GM21526 (cell line): ENCODE data around the gene TMEM131L.
"Not testable (repeated sequence)": the region's sequence is repeated elsewhere in the genome, so short reads cannot be mapped to it uniquely, and the experiment has no call there.

Source experiments
- ATAC-seq: cut with Tn5 transposase; IDR thresholded peaks from one replicate; pipeline ENCODE4 v1.9.1; 2021; ENCODE audit warnings: moderate library complexity; ENCODE audit not compliant: unreplicated experiment, low FRiP score

The TMEM131L gene

GRCh38 chr4:153602758-153603157, 136.6 kb downstream of the TMEM131L start:
- ATAC-seq = no peak

GRCh38 chr4:153603258-153603657, 137.1 kb downstream of the TMEM131L start:
- ATAC-seq = no peak

GRCh38 chr4:153603835-153604234, 137.7 kb downstream of the TMEM131L start:
- ATAC-seq = no peak

DNA sequence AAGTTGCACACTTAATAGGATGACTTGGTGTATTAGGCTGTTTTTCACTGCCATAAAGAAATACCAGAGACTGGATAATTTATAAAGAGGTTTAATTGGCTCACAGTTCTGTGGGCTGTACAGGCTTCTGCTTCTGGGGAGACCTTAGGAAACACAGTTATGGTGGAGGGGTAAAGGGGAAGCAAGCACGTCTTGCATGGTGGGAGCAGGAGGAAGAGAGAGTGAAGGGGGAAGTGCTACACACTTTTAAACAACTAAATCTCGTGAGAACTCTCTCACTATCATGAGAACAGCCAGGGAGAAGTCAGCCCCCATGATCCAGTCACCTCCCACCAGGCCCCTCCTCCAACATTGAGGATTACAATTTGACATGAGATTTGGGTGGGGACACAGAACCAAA, 142.9 kb downstream of the TMEM131L start:
- ATAC-seq = not testable (repeated sequence)

GRCh38 chr4:153610623-153611376, 144.6 kb downstream of the TMEM131L start:
- no peak for ATAC-seq

GRCh38 chr4:153611679-153612078, 145.5 kb downstream of the TMEM131L start:
- no peak for ATAC-seq

- ATAC-seq = no peak
These were observed 146.7 kb downstream of the TMEM131L start for GRCh38 chr4:153612878-153613277.

- ATAC-seq = no peak
These were observed 149.9 kb downstream of the TMEM131L start for GRCh38 chr4:153616006-153616555.

GRCh38 chr4:153618833-153619232, 152.7 kb downstream of the TMEM131L start:
- ATAC-seq = no peak

- no peak for ATAC-seq
These were observed 153.7 kb downstream of the TMEM131L start for GRCh38 chr4:153619811-153620210.

DNA sequence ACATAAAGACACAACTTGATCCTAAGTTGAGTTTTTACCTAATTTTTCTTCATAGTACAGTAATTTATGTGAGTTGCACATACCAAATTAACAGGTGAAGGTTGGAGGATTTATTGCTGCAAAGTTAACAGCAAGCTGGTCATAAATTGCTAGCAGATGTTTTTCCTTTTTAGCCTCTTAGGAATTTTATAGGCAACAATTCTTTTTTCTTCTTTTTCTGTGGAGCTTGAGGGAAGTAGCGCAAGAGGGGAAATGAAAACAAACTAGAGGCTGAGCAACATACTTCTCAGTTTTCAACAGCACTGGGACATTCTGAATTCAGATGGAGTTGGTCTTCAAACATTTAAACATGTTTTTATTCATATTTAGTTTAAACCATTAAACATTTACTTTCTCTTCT, 154.2 kb downstream of the TMEM131L start:
- no peak for ATAC-seq

DNA sequence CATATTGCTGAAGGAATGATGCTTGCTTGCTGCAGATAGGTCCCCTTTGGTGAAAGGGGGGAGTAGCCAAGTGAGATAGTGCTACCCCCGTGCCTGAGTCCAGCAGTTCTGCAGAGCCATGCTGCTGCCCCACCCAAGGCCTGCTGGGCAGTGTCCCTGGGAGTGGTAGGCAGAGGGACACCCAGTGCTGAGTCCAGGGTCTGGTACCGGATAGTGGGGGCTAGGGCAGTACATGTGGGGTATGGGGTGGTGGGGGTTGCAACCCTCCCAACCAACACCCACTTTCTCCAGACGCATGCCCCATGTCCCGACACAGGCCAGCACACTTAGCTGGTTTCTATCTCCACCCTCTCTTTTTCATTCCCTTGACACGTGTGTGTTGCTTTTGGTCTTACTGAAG, 155.9 kb downstream of the TMEM131L start:
- ATAC-seq = no peak

DNA sequence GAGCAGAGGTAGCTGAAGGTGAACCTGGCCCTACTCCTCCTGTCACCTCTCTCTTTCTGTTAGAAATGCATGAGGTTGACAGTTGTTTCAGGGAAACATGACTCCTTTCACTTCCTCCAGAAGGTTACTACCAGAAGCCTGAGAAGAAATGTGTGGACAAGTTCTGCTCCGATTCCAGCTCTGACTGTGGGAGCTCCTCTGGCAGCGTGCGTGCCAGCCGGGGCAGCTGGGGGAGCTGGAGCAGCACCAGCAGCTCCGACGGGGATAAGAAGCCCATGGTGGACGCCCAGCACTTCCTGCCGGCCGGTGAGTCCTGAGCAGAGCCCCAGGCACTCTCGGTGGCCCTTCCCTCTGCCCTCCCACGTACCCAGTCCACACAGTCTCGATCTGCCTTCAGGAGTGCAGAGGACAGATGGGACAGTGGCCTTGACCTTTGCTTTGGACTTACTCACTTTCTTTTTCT, 156.6 kb downstream of the TMEM131L start:
- no peak for ATAC-seq

DNA sequence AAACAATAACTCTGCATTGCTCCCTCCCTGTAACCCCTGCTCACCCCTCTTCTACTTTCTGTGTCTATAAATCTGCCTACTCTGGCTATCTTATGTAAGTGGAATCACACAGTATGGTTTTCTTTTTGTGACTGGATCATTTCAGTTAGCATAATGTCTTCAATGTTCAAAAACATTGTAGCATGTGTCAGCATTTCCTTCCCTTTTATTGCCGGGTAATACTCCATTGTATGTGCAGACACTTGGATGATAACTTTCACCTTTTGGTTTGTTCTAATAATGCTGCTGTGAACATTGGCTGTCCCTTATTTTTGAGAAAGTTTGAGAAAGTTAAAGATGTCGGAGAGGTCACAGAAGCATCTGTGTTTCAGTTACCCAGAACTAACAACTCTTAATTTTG, 157.3 kb downstream of the TMEM131L start:
- no peak for ATAC-seq

DNA sequence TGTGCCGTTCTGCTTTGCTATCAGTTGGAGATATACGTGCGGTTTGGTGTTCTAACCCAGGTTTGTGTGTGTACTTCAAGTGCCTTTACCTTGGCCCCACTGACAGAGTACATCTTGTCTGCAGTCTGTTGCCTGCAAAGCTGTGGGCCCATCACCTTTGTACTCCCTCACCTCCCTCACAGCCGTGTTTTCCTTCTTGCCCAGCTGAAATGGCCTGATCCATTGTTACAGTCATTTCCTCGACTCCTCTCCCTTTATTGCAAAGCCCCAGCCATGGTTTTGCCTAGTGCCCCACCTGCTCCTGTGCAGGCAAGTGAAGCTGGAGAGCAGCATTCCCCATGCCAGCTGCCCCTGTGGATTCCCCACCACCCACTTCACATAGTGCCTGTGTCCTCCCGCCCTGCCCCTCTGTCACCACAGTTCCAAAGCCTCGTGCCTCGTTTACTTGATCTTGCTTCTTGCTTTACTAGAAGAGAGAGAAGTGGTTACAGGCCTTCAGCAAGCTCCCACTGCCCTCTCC, 162.7 kb downstream of the TMEM131L start:
- ATAC-seq = no peak

DNA sequence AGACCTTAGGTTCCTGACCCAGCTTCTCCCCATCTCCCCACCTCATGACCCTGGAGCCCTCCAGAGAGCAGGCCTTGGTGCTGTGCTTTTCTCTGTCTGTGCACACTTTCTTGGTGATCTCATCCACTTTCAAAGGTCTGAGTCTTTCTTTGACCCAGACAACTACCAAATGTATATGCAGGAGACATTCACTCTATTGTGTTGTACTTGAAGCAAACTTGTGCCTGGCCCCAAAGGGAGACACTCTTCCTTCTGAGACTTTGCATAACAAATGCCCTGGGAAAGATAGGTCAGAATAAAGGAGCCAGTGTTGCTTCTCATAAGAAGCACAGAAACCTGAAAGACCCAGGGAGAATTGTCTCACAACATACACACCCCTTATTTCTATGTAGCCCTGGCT, 163.6 kb downstream of the TMEM131L start:
- no peak for ATAC-seq

- no peak for ATAC-seq
These were observed 168.7 kb downstream of the TMEM131L start for GRCh38 chr4:153634738-153635353.

DNA sequence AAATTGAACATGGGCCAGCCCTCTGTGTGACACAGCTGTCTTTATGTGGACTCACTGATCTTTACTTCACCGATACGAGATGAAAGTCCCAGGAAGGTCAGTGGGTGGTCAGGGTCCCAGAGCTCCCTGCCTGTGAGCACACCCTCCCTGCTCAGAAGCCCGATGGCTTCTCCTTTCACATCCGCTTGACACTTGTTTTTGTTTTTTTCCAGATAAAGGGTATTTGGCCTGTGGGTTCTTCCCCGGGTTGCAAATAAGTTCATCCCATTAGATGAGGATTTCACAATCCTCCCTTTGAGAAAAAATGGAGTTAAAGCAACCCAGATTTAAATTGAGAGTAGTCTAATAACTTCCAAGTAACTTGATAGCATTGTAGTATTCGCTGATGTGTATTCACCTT, 169.7 kb downstream of the TMEM131L start:
- no peak for ATAC-seq

- no peak for ATAC-seq
These were observed 171.0 kb downstream of the TMEM131L start for GRCh38 chr4:153637201-153637600.

DNA sequence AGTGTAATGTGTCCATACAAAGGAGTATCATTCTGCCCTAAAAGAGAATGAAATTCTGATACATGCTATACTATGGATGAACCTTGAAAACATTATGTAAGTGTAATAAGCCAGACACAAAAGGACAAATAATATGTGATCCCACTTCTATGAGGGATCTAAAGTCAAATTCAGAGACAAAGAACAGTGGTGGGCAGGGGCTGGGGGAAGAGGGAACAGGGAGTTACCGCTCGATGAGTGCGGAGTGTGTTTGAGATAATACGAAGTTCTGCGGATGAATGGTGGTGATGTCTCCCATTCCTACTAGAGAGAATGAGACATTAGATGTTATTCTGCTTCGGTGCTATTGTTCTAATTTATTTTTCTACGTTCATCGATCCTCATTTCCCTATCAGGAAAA, 171.9 kb downstream of the TMEM131L start:
- no peak for ATAC-seq

DNA sequence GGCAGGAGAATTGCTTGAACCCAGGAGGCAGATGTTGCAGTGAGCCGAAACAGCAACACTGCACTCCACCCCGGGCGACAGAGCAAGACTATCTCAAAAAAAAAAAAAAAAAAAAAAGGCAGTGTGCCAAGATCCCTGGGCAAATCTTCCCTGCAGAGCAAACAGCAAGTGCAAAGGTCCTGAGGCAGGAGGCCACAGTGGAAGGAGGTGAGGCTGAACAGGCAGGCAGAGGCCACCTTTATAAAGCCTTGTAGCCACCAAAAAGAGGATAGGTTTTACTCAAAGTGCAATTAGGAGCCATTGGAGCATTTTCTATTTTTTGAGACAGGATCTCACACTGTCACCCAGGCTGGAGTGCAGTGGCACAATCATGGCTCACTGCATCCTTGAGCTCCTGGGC, 172.8 kb downstream of the TMEM131L start:
- no peak for ATAC-seq
